ENCODE data around the gene ERGIC1.

The ERGIC1 gene

DNA sequence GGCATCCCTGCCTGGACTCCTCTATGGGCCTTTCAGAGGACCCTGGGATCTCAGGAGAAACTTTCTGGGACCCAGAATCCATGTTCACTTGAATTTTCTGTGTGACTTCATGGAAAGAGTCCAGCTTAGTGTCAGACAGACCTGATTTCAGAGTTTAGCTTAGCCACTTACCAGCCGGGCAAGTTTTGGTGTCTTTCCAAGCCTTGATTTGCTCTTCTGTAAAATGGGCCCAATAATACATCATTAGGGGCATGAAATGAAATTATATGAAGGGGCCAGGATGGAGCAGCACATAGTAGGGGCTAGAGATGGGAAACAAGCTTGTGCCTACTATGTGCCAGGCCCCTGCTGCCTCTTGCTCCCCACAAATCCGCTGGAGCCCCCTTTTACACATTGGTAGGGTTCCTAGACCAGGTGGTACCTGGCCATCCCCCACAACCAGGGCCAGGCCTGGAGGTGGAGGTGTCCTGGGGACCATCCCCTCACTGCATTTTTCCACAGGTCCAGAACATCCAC, 92.0 kb downstream of the ERGIC1 start:
- DNase-seq, result no peak

DNA sequence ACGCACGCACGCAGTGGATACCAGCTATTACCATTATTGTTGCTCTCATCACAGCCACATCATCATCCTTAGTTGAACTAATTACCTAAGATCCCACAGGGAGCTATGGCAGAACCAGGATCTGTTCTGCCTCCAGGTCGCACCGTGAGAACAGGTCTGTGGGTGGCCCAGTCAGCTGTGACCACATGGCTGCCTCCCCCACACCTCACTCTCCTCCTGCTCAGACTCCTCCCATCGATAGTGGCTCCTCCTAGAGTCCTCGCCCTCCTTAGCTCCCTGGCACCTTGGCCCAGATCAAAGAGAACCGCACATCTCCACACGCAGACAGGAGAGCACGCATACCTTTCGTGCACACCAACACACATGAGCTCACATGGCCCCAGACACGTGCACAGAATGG, 92.7 kb downstream of the ERGIC1 start:
- DNase-seq, result no peak

DNA sequence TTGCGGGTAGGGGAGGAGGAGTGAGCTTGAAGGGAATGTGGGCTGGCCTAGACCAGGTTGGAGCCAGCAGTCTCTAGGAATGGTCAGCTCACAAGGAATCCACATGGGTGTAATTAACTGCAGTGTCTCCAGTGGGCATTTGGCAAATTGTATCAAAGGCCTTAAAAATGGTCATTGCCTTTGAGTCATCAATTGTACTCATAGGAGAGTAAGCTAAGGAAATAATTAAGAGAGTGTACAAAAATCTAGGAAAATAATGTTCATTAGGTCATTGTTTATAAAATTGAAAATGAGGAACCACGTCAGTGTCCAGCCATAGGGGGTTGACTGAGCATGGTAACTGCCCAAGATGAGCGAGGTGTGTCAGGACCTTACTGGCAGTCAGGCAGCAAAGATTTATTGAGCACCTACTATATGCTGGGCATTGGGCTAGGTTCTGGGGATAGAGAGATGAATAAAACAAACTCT, 95.4 kb downstream of the ERGIC1 start:
- no peak for DNase-seq

DNA sequence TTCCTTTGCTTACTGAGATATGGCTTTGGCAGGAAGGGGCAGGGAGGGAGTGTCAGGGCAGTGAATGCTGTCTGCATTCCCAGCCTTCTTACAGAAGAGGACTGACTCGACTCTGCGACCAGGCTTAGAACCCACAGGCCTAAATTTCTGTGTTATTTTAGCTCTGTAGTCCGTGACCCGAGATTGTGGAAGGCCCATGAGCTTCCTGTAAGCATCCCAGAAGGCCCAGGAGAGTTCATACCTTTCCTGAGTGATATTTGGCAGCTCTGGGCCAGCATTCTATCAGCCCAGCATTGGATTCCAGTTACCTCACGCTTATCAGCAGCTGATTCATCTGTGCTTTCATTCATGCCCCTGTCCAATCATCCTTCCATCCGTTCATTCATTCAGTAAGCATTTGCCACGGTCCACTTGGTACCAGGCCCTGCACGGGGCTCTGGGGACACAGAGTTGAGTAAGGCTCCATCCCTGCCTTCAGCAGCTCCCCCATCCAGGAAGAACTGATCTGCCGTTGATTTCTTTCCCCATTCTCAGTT, 97.0 kb downstream of the ERGIC1 start:
- DNase-seq, result no peak

DNA sequence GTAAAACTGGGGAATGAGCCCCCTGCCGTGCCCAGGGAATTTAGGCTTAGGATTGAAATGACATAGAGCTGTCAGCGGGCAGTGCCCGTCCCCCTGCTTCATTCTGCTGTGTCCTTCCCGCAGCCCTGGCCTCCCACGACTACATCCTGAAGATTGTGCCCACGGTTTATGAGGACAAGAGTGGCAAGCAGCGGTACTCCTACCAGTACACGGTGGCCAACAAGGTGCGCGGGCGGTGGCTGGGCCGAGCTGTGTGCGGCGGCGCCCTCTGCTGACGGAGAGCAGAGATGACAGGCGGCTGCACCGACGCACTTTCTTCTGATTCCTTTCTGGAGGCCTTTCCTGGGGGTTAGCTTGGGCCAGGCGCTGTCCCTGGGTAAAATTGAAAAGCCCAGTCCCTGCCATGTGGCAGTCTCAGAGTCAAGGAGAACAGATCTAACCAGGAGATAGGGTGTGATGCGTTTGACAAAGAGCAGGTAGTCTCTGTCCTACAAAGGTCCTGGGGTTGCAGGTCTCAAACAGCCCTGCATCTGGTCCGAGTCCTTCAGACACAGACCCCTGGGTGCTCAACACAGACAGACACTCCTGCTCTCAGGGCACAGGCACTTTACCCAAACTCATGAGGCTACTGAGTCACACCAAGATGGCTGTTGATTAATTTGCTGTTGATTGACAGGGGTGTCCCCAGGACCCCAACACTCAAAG, 98.4 kb downstream of the ERGIC1 start:
- peak; percentile 75 to 77 for DNase-seq

DNA sequence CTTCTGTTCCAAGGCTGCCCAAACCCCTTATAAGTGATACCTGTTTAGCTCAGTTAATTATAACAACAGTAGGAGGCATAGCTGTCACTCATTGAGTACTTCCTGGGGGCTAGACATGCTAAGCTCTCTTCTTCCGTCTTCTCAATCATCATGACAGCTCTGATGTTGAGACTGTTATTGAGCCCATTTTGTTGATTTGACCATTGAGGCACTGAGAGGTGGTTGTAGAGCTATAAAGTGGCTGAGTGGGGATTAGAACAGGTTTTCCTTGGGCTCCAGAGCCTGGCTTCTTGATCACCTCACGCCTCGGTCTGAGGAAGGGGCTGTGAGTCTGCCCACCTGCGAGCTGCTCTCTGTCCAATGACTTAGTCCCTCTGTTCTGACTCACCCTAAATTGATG, 99.2 kb downstream of the ERGIC1 start:
- DNase-seq, result no peak

DNA sequence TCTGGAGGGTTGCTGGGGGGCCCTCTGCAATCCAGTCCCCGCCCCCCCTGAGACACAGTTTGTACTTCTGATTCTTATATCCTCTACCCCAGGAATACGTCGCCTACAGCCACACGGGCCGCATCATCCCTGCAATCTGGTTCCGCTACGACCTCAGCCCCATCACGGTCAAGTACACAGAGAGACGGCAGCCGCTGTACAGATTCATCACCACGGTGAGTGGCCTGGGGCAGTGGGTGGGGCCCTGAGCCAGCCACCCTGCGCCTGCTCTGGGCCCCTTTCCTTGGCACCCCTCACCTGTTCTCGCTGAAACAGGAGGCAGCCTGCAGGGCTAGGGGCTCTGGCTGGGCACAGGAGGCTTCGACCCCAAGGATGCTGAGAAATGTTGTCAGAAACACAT, 101.0 kb downstream of the ERGIC1 start:
- no peak for DNase-seq

DNA sequence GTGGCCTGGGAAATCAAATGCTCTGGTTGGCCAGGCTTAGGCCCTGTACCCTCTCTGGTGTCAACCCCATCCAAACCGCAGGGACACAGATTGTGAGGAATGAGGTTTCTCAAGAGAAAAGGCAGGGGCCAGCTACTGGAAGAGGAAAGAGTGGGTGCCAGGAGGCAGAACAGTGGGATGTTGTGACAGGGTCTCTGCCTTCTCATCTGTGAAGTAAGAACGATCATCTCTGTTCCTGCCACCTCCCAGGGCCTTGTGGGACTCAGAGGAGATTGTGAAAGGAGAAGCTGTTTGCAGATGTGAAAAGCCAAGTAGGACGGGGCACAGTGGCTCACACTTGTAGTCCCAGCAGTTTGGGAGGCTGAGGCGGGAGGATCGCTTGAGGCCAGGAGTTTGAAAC, 102.3 kb downstream of the ERGIC1 start:
- DNase-seq, result no peak

DNA sequence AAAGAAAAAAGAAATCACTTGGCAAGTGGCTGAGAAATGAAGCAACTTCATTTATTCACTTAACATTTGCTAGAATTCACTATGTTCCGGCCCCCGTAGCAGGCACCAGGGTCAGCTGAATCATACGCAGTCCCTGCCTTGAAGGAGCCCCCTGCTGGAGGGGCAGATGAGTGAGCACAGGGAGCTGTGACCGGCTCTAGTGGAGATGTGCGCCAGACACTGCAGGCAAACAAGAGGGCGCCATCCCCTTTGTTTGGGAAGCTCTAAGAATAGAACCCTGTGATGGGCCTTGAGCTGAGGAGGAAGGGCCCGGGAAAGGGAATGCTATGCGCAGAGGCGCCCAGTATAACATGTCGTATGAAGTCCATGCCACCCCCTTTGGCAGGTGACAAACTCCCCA, 105.0 kb downstream of the ERGIC1 start:
- DNase-seq, result no peak

DNA sequence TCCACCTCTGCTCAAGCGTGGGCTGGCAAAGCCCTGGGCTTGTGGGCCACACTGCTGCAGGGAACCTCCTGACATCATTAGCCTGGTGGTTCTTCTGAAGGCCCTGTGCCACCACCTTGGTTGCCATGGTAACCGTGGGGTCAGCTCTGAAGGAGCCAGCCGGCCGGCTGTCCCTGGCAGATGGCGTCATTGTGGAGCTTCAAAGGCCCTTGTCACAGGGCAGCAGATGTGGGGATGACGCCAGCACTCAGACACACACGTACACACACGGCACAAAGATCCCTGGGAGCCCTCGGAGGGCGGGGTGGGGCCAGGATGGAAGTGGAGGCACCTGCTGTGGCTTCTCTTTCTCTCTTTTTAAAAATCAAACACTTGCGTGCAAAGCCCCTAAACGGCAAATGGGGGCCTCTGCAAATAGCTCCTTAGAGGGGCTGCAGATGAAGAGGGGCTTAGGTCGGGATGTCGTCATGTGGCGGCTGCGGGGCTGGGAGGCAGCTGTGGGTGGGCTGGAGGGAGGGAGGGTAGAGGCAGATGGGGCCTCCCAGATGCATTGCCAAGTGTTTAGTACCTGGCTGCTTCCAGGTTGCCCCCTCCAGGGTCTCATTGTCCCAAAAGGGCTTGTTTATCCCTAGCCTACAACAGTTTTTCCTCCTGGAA, 105.7 kb downstream of the ERGIC1 start:
- DNase-seq, result no peak

DNA sequence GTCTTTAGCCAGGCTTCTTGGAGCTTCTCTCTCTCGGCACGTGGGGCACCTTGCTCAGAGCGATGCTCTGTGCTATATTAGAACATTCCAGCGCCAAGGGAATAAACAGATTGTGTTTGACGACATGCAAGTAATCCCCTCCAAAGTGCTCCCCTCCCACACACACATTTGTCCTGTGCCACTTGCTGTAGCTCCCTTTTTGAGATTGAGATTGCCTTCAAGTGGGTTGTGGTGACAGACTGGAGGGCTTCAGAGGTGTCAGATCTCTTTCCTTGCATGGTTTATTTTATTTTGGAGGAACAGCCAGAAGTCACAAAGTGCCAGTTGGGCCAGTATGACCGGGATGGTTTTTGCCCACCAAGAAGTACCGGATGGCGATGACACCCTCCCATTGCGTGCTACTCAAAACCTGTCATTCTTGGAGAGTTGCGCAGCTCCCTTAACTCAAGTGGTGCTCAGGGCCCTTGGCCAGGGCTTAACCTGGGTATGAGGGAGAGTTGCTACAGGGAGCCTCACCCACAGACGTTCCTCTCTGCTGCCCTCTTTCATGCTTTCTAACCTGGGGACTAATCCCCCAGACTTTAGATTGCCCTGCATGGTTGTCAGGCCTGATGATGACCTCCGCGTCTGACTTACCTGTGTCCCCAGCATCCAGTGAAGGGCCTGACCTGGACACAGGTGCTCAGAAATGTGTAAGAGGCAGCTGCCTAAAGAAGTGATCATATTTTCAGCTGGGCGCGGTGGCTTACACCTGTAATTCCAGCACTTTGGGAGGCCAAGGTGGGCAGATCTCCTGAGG, 106.4 kb downstream of the ERGIC1 start:
- DNase-seq, result no peak

DNA sequence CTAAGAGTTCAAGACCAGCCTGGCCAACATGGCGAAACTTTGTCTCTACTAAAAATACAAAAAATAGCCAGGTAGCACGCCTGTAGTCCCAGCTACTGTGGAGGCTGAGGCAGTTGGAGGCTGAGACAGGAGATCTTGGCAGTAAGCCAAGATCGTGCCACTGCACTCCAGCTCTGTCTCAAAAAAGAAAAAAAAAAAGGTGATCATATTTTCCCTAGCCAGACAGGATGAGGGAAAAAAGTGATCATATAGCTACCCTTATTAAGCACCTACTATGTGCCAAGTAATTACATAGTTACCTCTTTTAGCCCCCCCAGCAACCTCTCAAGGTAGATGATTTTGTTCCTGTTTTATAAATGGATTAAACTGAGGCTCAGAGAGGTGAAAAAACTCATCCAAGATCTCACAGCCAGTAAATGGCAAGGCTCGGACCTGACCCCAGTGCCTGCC, 107.0 kb downstream of the ERGIC1 start:
- no peak for DNase-seq

DNA sequence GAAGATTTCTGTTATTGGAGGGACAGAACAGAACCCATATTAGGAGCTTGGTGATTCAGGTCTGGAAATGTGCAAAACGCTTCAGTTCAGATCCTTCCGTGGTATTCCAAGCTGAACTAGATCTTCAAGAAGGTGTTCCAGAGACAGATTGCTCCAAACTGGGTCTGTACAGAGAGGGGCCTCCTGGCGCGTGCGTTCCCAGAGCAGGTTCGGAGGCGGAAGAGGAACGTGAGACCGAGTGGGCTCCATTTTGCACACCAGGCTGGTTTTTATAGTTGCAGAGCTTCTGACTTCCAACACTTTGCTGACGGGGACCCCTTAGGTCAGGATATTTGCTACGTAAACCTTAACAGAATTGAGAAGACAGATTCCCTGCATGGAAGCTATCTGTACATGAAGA, 108.5 kb downstream of the ERGIC1 start:
- no peak for DNase-seq

DNA sequence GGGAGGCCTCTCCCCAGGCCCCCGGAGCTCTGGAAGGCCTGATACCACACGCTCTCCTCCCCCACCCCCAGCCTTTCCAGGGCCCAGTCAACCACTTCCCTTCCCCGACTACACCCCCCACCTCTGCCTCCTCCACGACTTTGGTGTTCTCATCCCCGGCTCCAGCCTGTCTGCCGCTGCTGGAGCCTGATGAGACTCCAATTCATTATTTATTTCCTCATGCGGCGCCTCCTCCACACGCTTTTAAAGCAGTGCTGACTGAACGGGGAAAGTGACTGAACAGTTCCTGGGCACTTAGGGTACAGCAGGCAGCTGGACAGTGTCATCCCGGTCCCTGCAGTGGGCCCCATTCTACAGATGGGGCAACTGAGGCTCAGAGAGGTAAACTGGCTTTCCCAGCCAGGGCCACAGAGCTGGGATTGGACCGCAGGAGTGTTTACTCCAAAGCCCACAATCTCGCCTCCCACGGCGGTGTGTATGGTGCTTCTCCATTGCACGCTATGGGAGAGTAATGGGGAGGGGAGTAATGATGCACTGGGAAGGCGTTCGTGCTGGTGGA, 109.3 kb downstream of the ERGIC1 start:
- DNase-seq, result no peak

DNA sequence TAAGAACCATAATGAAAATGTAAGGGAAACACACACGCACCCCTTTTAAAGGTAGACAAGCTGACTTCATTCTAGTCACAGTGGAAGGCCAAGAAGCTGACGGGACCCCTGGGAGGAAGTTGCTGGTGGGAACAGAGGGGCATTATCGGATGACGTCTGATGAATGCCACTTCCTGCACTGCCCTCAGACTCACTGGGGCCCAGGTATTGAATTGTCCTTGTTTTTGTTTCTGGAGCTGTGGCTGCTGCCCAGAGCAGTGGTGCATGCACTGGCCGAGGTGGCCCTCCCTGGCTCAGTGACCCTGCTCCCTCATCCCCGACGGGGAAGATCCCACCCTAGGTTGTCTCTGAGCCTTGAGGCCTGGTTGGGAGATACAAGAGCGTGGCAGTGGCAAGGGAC, 109.9 kb downstream of the ERGIC1 start:
- DNase-seq, result no peak

DNA sequence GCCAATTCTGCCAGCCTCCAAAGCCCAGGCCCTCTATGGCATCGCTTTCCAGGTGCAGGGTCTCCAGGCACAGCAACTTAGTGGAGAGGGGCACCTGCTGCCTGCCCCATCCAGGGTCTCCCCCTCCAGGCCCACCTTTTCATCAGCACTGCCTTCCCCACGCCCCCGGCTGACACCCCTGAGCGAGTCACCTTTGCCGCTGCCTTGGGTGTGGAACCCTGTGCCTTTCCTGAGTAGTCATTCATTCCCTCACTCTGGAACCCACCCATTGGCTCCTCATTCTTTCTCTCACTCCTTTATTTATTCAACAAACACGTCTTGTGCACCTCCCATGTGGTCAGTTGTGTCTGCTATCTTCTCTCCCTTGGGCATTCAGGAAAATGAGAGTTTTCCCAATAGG, 110.7 kb downstream of the ERGIC1 start:
- no peak for DNase-seq

DNA sequence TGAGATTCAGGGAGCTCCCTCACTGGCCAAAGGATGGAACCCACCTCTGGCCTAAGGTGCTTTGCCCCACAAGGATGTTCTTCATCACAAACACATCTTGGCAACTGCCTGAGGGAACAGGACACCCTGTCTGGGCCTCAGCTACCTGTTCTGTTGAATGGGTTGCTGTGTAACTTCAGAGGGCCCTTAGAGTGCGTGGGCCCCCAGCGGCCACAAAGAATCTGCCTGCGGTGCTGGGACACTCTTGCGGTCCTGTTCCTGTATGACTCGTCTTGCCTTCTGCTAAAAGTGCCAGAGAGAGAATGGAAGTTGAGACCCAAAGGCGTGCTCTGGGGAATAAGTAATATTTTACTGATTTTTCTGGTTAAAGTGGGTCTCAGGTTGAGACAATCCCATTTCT, 111.1 kb downstream of the ERGIC1 start:
- DNase-seq, result no peak

DNA sequence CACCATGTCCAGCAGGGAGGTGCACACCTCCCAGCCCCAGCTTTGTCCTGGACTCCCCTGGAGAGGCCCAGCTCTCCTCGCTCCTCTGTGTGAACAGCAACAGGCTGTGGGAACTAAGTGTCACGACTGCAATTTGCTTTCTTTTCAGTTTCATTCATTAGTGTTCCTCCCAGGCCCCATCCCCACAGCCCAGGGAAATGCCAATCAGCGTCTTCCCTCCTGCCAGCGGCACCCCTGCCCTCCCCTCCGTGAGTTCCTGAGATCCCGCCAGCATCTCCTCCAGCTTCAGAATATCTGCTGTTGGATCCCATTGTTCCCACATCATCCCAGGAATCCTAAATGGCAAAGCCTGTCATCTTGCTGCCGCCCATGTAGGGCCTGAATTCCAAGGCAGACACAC, 112.1 kb downstream of the ERGIC1 start:
- no peak for DNase-seq

DNA sequence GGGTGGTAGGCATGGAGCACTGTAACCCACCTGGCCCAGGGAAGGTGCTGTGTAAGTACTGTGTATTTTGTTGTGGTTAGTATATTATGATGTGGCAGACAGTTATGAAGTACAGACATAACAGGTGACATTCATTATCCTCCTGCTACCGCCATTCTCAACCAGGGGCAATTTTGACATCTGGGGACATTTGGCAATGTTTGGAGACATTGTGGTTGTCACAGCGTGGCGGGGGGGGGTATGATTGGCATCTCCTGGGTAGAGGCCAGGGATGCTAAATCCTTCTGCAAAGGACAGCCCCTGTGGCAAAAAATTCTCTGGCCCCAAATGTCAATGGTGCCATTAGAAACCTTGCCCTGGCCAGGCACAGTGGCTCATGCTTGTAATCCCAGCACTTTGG, 115.4 kb downstream of the ERGIC1 start:
- DNase-seq, result no peak

DNA sequence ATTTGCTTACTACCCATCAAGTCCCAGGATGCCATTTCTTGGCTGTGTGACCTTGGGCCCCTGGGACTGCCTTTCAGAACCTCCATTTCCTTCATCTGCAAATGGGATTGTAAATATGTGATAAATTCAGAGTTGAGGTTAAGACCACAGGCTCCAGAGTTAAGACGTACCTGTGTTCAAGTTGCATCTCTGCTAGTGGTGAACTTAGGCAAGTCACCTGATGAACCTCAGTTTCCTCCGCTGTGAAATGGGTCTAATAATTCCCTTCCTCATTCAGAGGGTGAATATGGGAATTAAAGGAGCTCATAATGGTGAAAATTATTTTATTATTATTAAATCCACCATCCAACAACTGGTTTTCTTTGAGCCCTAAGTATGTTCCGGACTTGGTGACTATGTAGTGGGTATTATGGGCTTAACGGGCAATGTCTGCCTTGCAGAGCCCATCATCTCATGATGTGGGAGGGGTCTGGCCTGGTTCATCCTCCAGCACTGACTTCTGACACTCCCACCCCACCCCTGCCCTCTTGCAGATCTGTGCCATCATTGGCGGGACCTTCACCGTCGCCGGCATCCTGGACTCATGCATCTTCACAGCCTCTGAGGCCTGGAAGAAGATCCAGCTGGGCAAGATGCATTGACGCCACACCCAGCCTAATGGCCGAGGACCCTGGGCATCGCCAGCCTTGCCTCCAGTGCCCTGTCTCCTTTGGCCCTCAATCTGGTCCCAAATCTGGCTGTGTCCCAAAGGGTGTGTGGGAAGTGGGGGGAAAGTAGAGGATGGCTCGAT, 116.3 kb downstream of the ERGIC1 start:
- DNase-seq, result no peak

DNA sequence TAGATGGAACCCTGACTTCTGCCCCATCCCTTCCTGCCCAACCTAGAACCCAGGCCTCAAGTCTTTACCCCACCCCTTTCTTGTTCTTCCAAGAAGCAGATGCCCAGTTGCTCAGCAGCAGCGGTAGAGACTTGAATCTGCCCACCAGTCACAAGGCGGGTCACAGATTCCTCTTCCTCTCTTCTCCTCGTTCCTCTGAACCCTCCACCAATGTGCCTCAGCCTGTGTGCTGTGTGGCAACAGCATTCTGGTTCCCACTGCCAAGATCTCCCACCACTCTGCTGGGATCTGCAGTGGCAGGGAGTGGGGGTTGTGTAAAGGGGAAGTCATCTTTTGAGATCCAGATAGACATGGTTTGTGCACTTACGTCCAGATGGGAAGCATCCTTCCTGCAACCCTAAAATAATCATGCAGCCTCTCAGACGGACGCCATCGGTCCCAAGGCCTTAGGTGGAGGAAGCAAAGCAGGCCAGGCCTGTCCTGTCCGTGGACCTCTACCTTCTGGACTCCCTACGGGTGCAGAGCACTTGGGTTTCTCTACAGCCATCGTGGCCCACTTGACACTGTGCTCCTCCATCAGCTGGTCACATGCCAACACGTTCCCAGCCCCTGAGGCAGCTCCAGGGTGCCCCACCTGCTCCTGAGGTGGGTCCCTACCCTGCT, 117.5 kb downstream of the ERGIC1 start:
- DNase-seq, result no peak
